Renal cortex interstitium (tissue), 15 donors: ENCODE results near the gene CCNJL. TPM values are rescaled to one million over a fixed set of nuclear protein-coding genes. Genes with fewer than 3 reads are reported as not detected.

Experiments used
- DNase-seq, 11 donors: peaks; one replicate each; pipeline ENCODE4 v3.0.0-alpha.2; 2013; ENCODE audit warnings: low read depth in 9 of 11, low spot score in 4 of 11; ENCODE audit errors: extremely low read depth in 1 of 11
- long read RNA-seq, 16 experiments: transcript quantifications; one replicate each; lab custom pipeline, GENCODE V29; 2026
- polyA plus RNA-seq, 3 donors: library from polyadenylated mRNA; unstranded; fragments of 120-200 nt; gene quantifications; one replicate each; pipeline ENCODE4 v1.2.1, GENCODE V29; 2013; ENCODE audit not compliant: insufficient read length in 3 of 3

Gene CCNJL, protein sequence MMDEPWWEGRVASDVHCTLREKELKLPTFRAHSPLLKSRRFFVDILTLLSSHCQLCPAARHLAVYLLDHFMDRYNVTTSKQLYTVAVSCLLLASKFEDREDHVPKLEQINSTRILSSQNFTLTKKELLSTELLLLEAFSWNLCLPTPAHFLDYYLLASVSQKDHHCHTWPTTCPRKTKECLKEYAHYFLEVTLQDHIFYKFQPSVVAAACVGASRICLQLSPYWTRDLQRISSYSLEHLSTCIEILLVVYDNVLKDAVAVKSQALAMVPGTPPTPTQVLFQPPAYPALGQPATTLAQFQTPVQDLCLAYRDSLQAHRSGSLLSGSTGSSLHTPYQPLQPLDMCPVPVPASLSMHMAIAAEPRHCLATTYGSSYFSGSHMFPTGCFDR
- polyA plus RNA-seq = 1 to 10 TPM; 7.8 to 9.7 (median 8.6) TPM
- long read RNA-seq, donor 1, partial matches to known transcripts = 0 of 2 reads
- long read RNA-seq, donor 1, other reads (novel, unspliced or antisense) = 0 of 2 reads
- long read RNA-seq, donor 2, partial matches to known transcripts = 0 of 1 reads
- long read RNA-seq, donor 2, other reads (novel, unspliced or antisense) = 0 of 1 reads
- long read RNA-seq, donor 3, partial matches to known transcripts = 0 of 3 reads
- long read RNA-seq, donor 3, other reads (novel, unspliced or antisense) = 0 of 3 reads
- long read RNA-seq, donor 4, partial matches to known transcripts = 0 of 2 reads
- long read RNA-seq, donor 4, other reads (novel, unspliced or antisense) = 0 of 2 reads
- long read RNA-seq, donor 5 = 0 reads
- long read RNA-seq, donor 6, partial matches to known transcripts = 9 of 9 reads
- long read RNA-seq, donor 6, other reads (novel, unspliced or antisense) = 0 of 9 reads
- long read RNA-seq, donor 7, partial matches to known transcripts = 0 of 4 reads
- long read RNA-seq, donor 7, other reads (novel, unspliced or antisense) = 0 of 4 reads
- long read RNA-seq, donor 8 = 0 reads
- long read RNA-seq, donor 9, partial matches to known transcripts = 0 of 3 reads
- long read RNA-seq, donor 9, other reads (novel, unspliced or antisense) = 0 of 3 reads
- long read RNA-seq, donor 10, partial matches to known transcripts = 0 of 2 reads
- long read RNA-seq, donor 10, other reads (novel, unspliced or antisense) = 0 of 2 reads
- long read RNA-seq, donor 11 = 0 reads
- long read RNA-seq, donor 12 = 0 reads
- long read RNA-seq, donor 13 = 0 reads
- long read RNA-seq, donor 14 = 0 reads
- long read RNA-seq, donor 15, partial matches to known transcripts = 0 of 2 reads
- long read RNA-seq, donor 15, other reads (novel, unspliced or antisense) = 0 of 2 reads
- long read RNA-seq, donor 16, partial matches to known transcripts = 0 of 4 reads
- long read RNA-seq, donor 16, other reads (novel, unspliced or antisense) = 0 of 4 reads

DNA sequence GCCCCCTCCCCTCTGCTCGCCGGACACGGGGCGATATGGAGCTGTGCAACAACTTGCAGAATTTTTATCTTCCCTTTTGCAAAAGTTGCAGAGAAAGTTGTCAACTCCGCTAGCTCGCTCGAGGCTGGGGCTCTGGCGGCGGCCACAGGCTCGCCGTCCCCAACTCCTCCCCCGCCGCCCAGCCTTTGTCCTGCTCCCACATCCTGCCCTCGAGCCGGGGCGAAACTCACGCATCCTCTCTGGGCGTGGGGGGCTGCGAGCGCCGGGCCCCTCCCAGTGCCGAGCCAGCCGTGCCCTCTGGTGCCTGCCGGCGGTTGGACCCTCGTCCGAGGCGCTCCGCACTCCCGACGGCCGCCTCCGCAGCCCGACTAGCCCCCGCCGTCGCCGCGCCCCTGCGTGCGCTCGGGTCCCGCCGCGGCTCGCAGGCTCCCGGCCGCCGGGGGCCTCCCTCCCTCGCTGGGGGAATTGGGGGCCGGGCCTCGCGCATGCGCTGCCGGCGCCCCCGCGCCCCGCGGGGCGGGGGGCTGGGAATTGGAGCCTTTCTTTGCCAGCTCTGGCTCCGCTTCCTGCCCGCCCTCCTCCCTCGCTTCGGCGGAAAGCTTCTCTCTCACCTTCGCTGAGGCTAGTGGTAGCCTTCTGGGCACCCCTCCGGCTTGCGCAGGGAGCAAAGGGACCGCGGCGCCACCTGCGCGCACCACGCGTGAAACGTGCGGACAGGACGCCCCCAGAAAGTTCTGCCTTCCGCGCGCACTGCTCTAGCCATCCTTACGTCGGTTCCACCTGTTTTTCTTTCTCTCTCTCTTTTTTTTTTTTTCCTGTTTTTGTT, at the start of gene CCNJL:
CCNJL (minus strand) TSS at position 431 of the 826 bp plus-strand sequence. CDS start 641 bp downstream, outside the sequence.
- peak; percentile 45 to 77 (median 70) for DNase-seq

- DNase-seq = no peak
These were observed 49.4 kb upstream of the CCNJL start for GRCh38 chr5:160361624-160362228.

GRCh38 chr5:160360310-160360709, 47.9 kb upstream of the CCNJL start:
- no peak for DNase-seq

DNA sequence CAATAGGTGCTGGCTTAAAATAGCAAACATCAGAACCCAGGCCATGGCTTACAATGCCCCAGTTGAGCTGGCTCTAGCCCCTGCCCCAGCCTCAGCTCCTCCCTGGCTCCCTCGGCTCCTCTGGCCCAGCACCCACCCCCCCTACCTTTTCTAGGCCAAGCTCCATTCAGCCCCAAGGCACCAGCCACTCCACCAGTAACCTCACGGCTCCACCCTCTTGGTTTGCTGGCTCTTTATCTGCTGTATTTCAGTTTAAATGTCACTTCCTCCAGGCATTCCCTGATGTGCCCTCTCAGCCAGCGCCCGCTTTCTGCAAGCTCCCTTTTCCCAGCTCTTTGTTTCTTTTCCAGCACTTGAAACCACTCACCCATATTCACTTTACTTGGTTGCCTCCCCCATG, 47.5 kb upstream of the CCNJL start:
- no peak for DNase-seq

DNA sequence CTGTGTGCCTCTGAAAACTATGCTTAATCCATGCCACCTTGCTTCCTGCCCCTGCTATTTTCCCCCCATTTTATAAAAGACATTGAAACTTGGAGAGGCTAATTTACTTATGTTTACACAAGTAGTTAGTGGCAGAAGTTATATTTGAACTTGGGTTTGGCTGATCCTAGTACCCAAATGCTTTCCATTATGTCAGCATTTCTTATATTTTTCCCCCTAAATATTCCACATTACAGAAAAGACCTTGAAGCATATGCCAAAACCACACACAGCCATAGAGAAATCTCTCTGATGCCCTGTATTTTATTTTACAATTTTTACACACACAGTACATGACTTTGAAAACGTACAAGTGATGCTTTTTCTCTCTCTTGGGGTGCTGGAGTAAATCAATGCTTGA, 46.9 kb upstream of the CCNJL start:
- no peak for DNase-seq

DNA sequence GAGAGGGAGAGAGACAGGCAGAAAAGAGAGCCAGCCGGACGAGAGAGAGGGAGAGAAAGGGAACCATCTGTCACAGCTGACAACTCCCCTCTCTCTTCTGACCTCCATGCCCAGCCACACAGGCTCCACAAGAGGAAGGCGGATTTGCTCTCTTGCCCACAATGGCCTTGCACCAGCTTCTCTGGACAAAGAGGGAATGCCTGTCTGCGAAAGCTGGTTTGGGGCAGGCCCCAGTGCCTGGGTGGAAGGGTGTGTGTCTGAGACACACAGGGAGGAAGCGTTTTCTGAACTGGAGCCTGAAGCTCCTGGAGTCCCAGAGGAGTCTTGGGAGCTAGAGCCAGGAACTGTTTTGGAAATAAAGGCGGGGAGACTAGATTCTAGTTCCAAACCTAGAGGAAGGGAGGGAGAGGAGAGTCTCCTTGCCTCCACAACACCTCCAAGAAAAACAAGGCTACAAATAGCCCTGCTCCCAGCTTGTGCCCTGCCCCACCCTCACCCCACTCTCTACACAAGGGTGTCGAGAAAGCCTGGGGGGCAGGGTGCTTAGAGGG, 45.6 kb upstream of the CCNJL start:
- no peak for DNase-seq

GRCh38 chr5:160357394-160357793, 45.0 kb upstream of the CCNJL start:
- DNase-seq = no peak

GRCh38 chr5:160356550-160357347, 44.4 kb upstream of the CCNJL start:
- no peak for DNase-seq

- DNase-seq = no peak
These were observed 42.3 kb upstream of the CCNJL start for GRCh38 chr5:160354666-160355065.

GRCh38 chr5:160353379-160353778, 41.0 kb upstream of the CCNJL start:
- DNase-seq = no peak

- DNase-seq = no peak
These were observed 39.9 kb upstream of the CCNJL start for GRCh38 chr5:160352308-160352707.

GRCh38 chr5:160349935-160350303, 37.6 kb upstream of the CCNJL start:
- no peak for DNase-seq

GRCh38 chr5:160349249-160349934, 37.0 kb upstream of the CCNJL start:
- no peak for DNase-seq

DNA sequence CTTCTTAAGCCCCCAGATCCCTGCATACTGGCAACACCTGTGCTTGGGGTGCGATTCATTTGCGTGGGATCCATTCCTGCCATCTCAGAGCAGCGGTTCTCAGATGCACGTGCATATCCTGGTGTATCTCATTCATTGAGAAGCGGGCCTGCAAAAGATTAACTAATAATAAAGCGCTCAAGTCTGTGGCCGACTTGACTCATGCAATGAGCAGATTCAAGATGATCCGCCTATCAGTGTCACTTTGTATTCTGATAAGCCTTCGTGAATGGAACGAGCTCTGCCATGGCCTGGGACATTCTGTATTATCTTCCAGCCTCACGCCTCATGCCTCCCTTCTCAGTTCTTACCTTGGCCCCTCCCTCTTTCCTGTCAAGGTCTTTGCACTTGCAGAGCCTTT, 35.7 kb upstream of the CCNJL start:
- no peak for DNase-seq

DNA sequence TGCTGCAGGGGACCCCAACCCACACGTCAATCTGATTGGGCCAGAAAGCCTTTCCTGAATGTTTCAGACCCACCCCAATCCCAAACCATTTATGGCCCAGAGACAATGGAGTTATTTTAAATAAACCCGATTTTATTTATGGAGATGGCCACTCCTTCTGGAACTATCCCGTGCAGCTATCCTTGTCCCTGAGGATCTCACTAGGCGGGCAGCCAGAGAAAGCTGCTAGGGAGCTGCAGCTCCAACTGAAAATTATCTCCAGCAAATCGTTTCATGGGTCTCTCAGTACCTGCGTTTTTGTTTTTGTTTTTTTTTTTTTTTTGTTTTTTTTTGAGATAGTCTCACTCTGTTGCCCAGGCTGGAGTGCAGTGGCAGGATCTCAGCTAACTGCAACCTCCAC, 35.1 kb upstream of the CCNJL start:
- DNase-seq = no peak

DNA sequence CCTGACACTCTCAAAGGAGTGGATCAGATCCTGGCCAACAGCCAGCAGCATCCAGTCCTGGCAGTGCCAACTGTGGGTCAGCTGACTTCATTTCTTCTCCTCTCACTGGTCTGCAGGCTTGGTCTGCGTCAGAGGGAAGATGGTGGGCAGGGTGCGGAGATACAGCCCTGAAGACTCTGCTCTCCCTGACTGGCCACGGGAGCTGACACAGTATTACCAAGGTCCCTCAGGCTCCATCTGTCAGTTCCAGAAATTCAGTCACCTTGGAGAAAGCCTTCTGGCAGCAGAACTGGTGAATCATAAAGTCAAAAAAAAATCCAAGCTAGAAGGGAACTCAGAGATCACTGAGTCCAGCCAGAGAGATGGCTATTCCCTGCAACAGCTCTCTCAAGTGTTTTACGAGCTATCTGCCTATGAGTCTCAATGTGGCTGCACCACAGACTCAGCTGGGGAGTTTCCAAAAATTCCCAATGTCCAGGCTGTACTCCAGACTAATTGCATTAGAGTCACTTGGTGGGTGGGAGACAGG, 30.1 kb upstream of the CCNJL start:
- no peak for DNase-seq
